Measurements from ENCODE around the gene ZDHHC14. TPM values are rescaled to one million over a fixed set of nuclear protein-coding genes. Genes with fewer than 3 reads are reported as not detected.
A peak's percentile ranks its signal among the peaks of the same experiment; 100 is the strongest.
"Not testable (repeated sequence)": the region's sequence is repeated elsewhere in the genome, so short reads cannot be mapped to it uniquely, and the experiment has no call there.

Gene ZDHHC14
- total and polyA plus RNA-seq, 9 donors = 4.9 to 16.4 (median 5.9) TPM

- no peak for TF ChIP-seq CTCF (IDR thresholded peaks at IDR 0.05)
- no peak for TF ChIP-seq POLR2A (IDR thresholded peaks at IDR 0.05)
- no peak for TF ChIP-seq EP300 (IDR thresholded peaks at IDR 0.05)
- no peaks in the 10 kb centered on the region for H3K27me3 ChIP-seq
- peak overlapping the region; percentile 78 for H3K4me3 ChIP-seq
- DNase-seq = peak; percentile 52 to 71 (median 67)
- peaks cover 4% of the 10 kb centered on the region for H3K4me1 ChIP-seq (ENCODE audit: insufficient read depth)
- H3K27ac ChIP-seq = peak overlapping the region; percentile 83 to 93
- no peaks in the 10 kb centered on the region for H3K9me3 ChIP-seq
- WGBS, 3 donors = 1% methylated on average over 82 to 96 of the region's 96 CpGs
- no peaks in the 10 kb centered on the region for H3K36me3 ChIP-seq
- intact Hi-C loops (cut with DNase I) = loop anchor here in 1 of 4 donors (5.0 kb wide), 1 partner anchor 55 kb away; no protein-coding TSS in a partner anchor
Measured at GRCh38 chr6:157381631-157382621, 936 bp downstream of the ZDHHC14 start.

DNA sequence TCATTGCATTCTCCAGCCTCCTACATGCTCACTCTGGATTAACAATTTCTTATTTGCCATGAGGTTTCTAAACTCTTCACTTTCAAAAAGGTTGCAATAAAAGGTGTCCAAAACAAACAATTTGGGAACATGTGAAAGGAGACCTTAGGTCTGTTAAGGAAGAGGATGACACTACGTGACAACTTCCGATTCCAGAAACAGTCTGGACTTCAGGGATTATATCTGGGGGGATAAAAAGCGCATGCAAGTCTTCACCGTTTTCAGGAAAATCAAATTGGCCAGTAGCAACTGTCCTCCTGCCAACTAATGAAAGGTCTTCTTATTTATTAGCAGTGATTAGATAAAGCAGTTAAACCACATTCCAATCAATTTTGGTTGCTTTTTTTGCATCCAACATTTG lies 1.8 kb downstream of the ZDHHC14 start:
- TF ChIP-seq EP300 (IDR thresholded peaks at IDR 0.05) (no peak), CTCF (IDR thresholded peaks at IDR 0.05) (no peak), POLR2A (IDR thresholded peaks at IDR 0.05) (no peak)
- Histone ChIP-seq H3K4me3 (peak overlapping the region; percentile 78), H3K27me3 (no peaks in the 10 kb centered on the region), H3K27ac (no peak overlapping the region), H3K9me3 (no peaks in the 10 kb centered on the region), H3K36me3 (no peaks in the 10 kb centered on the region), H3K4me1 (ENCODE audit: insufficient read depth) (peaks cover 4% of the 10 kb centered on the region)
- 61 to 75% (median 74%) methylated on average over 4 of the region's 4 CpGs for WGBS, 3 donors
- DNase-seq = no peak
- intact Hi-C loops (cut with DNase I) = loop anchor here in 1 of 4 donors (5.0 kb wide), 1 partner anchor 54 kb away; no protein-coding TSS in a partner anchor

DNA sequence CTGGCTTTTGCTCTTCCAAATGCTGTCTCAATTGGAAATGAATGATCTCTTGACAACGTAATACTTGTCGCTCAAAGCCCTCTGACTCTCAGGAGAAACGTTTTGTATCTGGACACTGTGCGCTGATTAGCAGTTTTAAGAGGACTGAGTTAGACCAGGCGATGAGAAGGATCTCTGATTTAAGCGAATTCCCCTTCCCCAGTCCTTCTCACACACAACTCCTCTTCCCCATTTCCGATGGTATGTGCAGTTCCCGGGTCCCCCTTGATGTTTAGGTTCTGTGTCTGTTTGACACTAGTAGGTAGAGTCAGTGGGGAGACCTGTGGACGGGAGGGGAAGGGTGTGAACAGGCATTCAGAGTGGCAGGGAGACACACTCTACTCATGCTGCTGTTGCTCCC lies 2.5 kb downstream of the ZDHHC14 start:
- Histone ChIP-seq H3K27ac (no peak overlapping the region), H3K9me3 (no peaks in the 10 kb centered on the region), H3K4me1 (ENCODE audit: insufficient read depth) (peaks cover 4% of the 10 kb centered on the region), H3K4me3 (peak overlapping the region; percentile 78), H3K36me3 (no peaks in the 10 kb centered on the region), H3K27me3 (no peaks in the 10 kb centered on the region)
- intact Hi-C loops (cut with DNase I) = loop anchor here in 1 of 4 donors (5.0 kb wide), 1 partner anchor 54 kb away; no protein-coding TSS in a partner anchor
- 88 to 89% (median 88%) methylated on average over 9 of the region's 9 CpGs for WGBS, 3 donors
- DNase-seq = no peak
- TF ChIP-seq CTCF (IDR thresholded peaks at IDR 0.05) (no peak), EP300 (IDR thresholded peaks at IDR 0.05) (no peak), POLR2A (IDR thresholded peaks at IDR 0.05) (no peak)

DNA sequence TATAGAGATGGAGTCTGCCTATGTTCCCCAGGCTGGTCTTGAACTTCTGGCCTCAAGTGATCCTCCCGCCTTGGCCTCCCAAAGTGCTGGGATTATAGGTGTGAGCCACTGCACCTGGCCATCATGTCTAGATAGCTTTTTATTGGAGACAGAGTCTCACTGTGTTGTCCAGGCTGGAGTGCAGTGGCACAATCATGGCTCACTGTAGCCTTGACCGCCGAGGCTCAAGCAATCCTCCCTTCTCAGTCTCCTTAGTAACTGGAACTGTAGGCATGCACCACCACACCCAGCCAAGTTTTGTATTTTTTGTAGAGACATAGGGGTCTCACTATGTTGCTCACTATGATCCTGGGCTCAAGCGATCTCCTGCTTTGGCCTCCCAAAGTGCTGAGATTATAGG lies 4.0 kb downstream of the ZDHHC14 start:
- intact Hi-C loops (cut with DNase I) = loop anchor here in 1 of 4 donors (5.0 kb wide), 1 partner anchor 52 kb away; no protein-coding TSS in a partner anchor
- not testable (repeated sequence) for H3K4me3 ChIP-seq; H3K4me1 ChIP-seq (ENCODE audit: insufficient read depth); H3K36me3 ChIP-seq; H3K9me3 ChIP-seq; H3K27ac ChIP-seq; H3K27me3 ChIP-seq; DNase-seq
- WGBS, 3 donors = 94 to 97% (median 95%) methylated on average over 4 of the region's 4 CpGs

DNA sequence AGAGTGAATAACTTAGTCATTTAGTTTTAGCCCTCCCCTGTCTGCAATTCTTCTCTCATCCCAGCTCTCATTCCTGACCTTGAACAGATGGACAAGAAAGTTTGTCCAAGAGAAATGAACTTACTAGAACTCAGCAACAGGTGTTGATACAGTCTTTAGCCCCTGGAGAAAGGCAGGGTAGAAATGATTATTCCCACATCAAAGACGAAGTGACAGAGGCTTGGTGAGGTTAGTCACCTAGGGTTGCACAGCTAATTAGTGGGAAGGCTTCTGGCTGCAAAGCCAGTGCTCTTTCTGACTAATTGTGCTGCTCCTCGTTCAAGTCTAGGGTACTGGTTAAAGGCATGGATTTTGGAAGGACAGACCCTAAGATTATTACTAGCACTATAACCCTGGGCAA lies 4.5 kb downstream of the ZDHHC14 start:
- intact Hi-C loops (cut with DNase I) = no loop called here
- H3K27me3 ChIP-seq = no peaks in the 10 kb centered on the region
- 49 to 73% (median 64%) methylated on average over 2 of the region's 2 CpGs for WGBS, 3 donors
- no peak overlapping the region for H3K27ac ChIP-seq
- no peak overlapping the region for H3K4me3 ChIP-seq
- no peaks in the 10 kb centered on the region for H3K36me3 ChIP-seq
- H3K9me3 ChIP-seq = no peaks in the 10 kb centered on the region
- no peak for DNase-seq
- TF ChIP-seq CTCF (IDR thresholded peaks at IDR 0.05) (no peak), EP300 (IDR thresholded peaks at IDR 0.05) (no peak), POLR2A (IDR thresholded peaks at IDR 0.05) (no peak)
- peaks cover 4% of the 10 kb centered on the region for H3K4me1 ChIP-seq (ENCODE audit: insufficient read depth)

All from ovary (tissue), 9 donors.